Pons (tissue), 1 donor: ENCODE measurements around the gene RPL10.
"Not testable (repeated sequence)": the region's sequence is repeated elsewhere in the genome, so short reads cannot be mapped to it uniquely, and the experiment has no call there.

Source experiments
- DNase-seq: peaks from one replicate; pipeline ENCODE4 v3.0.0-alpha.2; 2016; ENCODE audit warnings: low spot score

Gene RPL10

GRCh38 chrX:154378059-154378798, 19.9 kb upstream of the RPL10 start:
- peak; percentile 23 for DNase-seq

DNA sequence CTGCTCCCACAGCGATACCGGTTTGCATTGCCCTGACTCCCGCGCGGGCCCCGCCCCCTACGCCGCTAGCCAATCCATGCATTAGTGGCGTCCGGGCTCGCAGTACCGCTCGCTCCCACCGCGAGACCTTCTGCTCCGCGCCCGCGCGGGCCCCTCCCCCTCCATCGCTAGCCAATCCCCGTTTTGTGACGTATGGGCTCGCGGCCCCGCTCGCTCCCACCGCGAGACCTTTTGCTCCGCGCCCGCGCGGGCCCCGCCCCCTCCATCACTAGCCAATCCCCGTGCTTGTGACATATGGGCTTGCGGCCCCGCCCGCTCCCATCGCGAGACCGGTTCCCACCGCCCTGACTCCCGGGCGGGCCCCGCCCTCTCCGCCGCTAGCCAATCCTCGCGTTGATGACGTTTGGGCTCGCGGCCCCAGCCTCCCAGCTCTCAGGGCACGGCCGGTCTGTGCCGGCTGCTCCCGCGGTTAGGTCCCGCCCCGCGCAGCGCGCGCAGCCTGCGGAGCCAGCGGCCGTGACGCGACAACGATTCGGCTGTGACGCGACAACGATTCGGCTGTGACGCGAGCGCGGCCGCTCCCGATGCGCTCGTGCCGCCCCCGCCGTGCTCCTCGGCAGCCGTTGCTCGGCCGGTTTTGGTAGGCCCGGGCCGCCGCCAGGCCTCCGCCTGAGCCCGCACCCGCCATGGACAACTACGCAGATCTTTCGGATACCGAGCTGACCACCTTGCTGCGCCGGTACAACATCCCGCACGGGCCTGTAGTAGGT, 19.2 kb upstream of the RPL10 start, which contains the start of gene EMD:
EMD (plus strand) TSS at position 497 of the 770 bp plus-strand sequence; CDS start at position 687, 190 bp downstream.
- peak; percentile 96 for DNase-seq

DNA sequence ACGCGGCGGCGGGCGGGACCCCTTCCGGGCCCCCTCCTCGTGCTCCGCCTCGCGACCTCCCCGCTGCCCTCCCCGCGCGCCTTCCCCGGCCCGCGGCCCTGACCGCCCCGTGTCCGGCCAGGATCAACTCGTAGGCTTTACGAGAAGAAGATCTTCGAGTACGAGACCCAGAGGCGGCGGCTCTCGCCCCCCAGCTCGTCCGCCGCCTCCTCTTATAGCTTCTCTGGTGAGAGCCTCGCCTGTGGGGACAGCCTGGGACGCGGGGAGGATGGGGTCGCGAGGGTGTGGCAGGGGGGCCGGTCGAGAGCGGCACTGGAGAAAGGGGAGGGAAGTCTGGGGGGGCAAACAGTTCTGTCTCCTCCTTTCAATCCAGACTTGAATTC, 18.6 kb upstream of the RPL10 start:
- DNase-seq, result no peak

DNA sequence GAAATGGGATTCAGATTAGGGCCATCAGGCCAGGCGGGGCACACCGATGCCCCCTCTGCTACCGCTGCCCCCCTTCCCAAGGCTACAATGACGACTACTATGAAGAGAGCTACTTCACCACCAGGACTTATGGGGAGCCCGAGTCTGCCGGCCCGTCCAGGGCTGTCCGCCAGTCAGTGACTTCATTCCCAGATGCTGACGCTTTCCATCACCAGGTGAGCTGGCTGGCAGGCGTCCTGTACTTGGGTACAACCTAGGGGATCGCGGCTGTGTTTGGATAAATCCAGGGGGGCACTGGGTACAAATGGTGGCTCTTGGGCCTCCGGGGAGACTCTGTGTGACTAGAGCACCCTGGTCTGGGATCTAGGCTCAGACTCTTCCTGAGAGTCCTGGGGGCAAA, 18.0 kb upstream of the RPL10 start:
- DNase-seq, result no peak

DNA sequence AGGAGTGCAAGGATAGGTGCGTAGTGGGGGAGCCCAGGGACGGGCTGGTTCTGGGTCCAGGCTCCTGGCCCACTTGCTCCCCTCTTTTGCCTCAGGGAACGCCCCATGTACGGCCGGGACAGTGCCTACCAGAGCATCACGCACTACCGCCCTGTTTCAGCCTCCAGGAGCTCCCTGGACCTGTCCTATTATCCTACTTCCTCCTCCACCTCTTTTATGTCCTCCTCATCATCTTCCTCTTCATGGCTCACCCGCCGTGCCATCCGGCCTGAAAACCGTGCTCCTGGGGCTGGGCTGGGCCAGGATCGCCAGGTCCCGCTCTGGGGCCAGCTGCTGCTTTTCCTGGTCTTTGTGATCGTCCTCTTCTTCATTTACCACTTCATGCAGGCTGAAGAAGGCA, 17.4 kb upstream of the RPL10 start:
- DNase-seq, result no peak

DNA sequence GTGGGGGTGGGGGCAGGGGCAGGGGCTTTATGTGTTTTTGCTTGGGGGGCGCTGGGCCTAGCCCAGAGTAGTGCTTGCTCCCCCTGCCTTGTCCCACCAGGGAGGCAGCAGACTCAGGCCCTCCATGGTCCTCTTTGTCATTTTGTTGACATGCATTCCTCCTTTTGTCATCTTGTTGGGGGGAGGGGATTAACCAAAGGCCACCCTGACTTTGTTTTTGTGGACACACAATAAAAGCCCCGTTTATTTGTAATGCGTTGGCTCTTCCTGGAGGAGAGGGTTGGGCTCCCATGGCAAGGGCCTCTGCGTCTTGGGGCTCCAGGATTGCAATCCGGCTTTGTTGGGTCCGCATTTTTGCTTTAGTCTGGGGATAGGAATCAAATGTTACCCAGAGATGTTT, 16.9 kb upstream of the RPL10 start:
- DNase-seq, result no peak

- DNase-seq, result no peak
These were observed 15.6 kb upstream of the RPL10 start for GRCh38 chrX:154382483-154383069.

GRCh38 chrX:154383359-154384283, 14.6 kb upstream of the RPL10 start:
- no peak for DNase-seq

DNA sequence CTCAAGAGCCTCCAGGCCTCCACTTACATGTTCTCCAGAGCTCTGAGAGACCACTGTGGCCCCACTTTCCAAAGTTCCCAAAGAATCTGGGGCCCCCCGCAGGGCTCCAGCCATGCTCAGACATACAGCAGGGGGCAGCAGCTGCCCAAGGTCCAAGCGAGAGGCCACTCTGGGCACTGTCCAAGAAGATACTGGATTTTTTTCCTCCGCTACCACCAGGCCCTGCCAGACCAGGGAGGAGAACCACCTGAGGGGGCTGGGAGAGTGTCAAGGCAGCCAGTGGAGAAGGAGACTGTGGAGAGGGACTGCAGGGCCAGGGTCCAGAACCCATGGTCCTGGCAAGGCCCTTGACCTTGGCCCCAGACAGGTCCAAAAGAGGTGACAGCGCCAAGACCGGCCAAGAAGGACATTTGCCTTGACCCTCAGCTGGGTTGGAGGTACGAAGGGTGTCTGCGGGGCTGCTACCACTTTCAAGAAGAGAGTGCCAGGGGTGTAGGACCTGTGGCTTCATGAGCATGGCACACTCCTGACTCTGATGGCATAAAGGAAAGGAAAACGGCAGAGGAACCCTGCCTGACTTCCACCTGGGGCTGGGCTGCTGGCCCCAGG, 13.8 kb upstream of the RPL10 start:
- DNase-seq, result no peak

- DNase-seq, result not testable (repeated sequence)
These were observed 10.1 kb upstream of the RPL10 start for GRCh38 chrX:154388094-154388493.

- not testable (repeated sequence) for DNase-seq
These were observed 9.5 kb upstream of the RPL10 start for GRCh38 chrX:154388649-154389048.

- not testable (repeated sequence) for DNase-seq
These were observed 8.1 kb upstream of the RPL10 start for GRCh38 chrX:154389812-154390747.

DNA sequence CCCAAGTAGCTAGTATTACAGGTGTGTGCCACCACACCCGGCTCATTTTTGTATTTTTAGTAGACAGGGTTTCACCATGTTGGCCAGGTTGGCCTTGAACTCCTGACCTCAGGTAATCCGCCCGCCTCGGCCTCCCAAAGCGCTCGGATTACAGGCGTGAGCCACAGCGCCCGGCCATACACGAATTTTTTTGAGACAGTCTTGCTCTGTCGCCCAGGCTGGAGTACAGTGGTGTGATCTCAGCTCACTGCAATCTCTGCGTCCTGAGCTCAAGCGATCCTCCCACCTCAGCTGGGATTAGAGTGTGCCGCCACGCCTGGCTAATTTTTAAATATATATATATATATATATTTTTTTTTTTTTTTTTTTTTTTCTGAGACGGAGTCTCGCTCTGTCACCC, 1.8 kb upstream of the RPL10 start:
- not testable (repeated sequence) for DNase-seq

GRCh38 chrX:154396973-154397887, 947 bp upstream of the RPL10 start:
- DNase-seq, result peak; percentile 26

GRCh38 chrX:154398668-154399526, 720 bp downstream of the RPL10 start:
- DNase-seq, result peak; percentile 78

- DNase-seq, result no peak
These were observed 1.6 kb downstream of the RPL10 start for GRCh38 chrX:154399527-154400368.

GRCh38 chrX:154400369-154400817, 2.2 kb downstream of the RPL10 start:
- not testable (repeated sequence) for DNase-seq
